Measurements from ENCODE around the gene C1QL4.
A peak's percentile ranks its signal among the peaks of the same experiment; 100 is the strongest.

- TF ChIP-seq CTCF (IDR thresholded peaks at IDR 0.05) (peak; percentile 79 to 91 (median 86)), POLR2A (IDR thresholded peaks at IDR 0.05) (no peak)
Observed at GRCh38 chr12:49288412-49288853, 48.6 kb downstream of the C1QL4 start.

Measured in Peyer's patch (tissue), 4 donors.